NCI-H82 treated with DMSO at 0.1 percent for 48 hours (cell line): ENCODE measurements around the gene NUDT6.

Source experiments
- DNase-seq: peaks from one replicate; lab custom pipeline; 2025; ENCODE audit not compliant: unreplicated experiment; lab: John Stamatoyannopoulos, UW

Gene NUDT6

DNA sequence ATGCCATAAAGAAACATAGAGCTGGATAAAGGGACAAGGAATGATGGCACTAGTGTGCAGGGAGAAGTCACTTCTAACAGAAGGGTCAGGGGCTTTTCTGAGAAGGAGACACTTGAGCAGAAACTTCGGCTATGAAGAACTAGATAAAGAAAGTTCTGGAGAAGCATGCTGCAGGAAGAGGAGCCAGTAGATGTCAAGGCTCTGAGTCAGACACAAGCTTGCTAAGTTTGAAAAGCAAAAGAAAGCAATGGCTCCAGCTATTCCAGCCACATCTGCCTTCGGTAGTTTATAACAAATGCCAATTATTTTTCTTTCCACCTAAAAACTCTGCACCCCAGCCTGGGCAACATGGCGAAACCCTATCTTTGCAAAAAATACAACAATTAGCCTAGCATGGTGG, 7.5 kb downstream of the NUDT6 start:
- no peak for DNase-seq

DNA sequence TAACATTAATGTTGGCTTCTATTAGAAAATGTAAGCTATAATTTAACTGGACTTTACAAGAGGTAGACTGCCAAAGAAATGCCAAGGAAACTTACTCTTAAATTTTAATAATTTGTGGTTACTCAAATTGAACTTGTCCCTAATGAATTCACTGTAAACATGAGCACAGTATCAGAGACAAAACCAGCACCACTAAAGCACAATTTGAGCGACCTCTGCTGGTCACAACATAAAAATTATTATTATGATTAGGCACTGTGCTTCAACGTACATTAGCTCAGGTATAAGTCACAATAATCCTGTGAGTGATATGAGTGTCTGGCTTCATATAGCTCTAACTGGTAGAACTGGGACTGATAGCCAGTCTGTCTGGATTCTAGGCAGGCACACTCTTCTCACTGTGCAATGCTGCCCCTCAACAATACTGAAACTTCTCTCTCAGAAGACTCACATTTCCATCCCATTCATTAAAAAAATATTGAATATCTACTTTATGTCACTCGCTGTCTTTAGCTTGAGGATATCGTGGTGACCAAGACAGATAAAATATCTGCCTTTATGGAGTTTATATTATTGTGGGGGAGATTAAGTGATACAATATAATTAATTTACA, 8.0 kb downstream of the NUDT6 start:
- no peak for DNase-seq

- DNase-seq, result no peak
Observed at GRCh38 chr4:122912810-122913575, 9.4 kb downstream of the NUDT6 start.

DNA sequence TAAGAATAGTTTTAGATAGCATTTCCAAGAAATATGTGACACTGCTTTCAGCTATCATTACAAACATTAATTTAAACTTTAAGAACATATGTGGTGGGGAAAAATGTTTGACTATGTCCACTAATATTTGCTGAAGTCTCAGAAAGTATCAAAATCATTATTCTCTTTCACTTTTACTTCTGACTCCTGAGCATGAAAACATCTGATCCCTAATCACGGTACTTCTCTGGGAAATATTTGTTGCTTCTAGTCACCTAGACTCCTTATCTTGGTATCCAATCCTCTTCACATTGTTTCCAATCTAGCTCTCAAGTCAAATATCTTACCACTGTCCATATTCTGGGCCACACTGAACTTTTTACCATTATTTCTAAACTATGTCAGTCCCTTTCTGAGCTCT, 10.8 kb downstream of the NUDT6 start:
- no peak for DNase-seq

DNA sequence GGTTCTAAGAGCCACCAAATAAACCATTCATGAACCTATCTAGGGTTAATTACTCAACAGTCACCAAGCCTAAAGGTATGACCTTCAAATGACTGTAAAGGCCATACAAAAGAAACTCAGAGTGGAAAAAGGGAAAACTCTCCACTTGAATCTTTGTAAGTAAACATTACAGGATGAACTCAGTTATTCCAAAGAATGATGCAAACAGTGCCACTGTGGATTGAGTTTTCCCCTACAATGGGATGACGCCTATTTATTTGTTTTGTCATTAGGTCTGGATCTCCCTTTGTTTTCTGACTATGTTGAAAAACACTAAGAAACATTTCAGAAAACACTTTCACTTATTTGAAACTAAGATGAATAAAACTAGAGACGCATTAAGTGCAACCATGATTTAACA, 12.7 kb downstream of the NUDT6 start:
- no peak for DNase-seq

GRCh38 chr4:122908223-122908622, 14.2 kb downstream of the NUDT6 start:
- DNase-seq, result no peak

- DNase-seq, result no peak
Observed at GRCh38 chr4:122906859-122907305, 15.5 kb downstream of the NUDT6 start.

DNA sequence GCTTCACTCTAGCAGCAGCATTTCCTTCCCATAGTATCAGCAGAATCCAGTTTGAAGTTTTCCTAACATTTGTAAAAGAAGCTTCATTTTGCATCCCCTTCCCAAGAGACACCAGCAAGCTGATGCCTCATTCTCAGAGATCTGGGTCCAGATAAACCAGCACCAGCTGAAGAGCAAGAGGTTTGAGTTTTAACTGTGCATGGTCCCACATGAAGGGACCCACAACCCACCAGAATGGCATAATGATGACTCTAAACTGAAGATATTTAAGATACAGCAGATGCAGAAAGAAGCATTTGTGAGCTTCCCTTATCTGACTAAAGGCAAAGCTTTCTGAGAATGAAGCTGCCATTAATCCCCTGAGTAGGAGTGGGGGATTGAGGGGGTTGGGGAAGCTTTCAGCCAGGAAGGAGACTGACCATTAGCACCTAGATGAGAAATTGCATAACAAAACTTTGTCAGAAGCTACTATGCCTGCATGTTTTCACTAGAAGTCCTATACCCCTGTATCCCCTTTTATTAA, 18.6 kb downstream of the NUDT6 start:
- no peak for DNase-seq

GRCh38 chr4:122901247-122902010, 21.0 kb downstream of the NUDT6 start:
- no peak for DNase-seq

- no peak for DNase-seq
Observed at GRCh38 chr4:122900314-122900713, 22.1 kb downstream of the NUDT6 start.

GRCh38 chr4:122899682-122900081, 22.7 kb downstream of the NUDT6 start:
- no peak for DNase-seq

- no peak for DNase-seq
Observed at GRCh38 chr4:122898370-122899150, 23.8 kb downstream of the NUDT6 start.

GRCh38 chr4:122896270-122896669, 26.1 kb downstream of the NUDT6 start:
- DNase-seq, result no peak

DNA sequence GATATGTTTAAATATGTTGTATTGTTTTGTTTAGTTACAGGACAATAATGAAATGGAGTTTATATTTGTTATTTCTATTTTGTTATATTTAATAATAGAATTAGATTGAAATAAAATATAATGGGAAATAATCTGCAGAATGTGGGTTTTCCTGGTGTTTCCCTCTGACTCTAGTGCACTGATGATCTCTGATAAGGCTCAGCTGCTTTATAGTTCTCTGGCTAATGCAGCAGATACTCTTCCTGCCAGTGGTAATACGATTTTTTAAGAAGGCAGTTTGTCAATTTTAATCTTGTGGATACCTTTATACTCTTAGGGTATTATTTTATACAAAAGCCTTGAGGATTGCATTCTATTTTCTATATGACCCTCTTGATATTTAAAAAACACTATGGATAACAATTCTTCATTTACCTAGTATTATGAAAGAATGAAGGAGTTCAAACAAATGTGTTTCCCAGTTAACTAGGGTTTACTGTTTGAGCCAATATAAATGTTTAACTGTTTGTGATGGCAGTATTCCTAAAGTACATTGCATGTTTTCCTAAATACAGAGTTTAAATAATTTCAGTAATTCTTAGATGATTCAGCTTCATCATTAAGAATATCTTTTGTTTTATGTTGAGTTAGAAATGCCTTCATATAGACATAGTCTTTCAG, 26.9 kb downstream of the NUDT6 start:
- DNase-seq, result no peak

GRCh38 chr4:122894827-122895226, 27.6 kb downstream of the NUDT6 start:
- DNase-seq, result no peak

DNA sequence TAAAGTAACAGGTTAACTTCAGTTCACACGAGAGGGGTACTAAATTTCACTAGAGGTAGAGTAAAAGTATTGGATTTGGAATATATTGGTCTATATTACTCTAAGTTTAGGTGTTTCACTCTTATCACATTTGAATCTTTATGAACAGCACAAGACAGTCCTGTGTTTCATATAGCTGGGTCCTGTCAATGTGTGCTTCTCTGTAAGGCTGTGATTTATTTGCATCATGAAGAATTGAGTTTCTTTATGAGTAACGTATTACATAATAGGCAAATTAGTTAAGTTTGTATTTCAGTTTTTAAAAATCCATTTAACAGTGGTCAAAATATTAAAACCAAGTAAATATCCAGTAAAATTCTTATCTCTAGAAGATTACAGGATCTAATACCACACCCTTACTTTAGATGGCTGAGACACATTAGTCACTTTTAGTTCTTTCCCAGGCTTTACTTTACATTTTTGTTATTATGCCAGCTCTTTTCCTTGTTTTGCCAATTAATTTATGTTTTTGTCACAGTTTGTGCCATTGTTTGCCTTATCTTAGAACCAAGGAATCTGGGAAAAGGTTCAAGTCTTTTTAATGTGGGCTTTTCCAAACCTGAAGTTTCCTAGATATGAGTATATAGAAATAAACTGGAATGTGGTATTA, 32.1 kb downstream of the NUDT6 start:
- DNase-seq, result no peak

DNA sequence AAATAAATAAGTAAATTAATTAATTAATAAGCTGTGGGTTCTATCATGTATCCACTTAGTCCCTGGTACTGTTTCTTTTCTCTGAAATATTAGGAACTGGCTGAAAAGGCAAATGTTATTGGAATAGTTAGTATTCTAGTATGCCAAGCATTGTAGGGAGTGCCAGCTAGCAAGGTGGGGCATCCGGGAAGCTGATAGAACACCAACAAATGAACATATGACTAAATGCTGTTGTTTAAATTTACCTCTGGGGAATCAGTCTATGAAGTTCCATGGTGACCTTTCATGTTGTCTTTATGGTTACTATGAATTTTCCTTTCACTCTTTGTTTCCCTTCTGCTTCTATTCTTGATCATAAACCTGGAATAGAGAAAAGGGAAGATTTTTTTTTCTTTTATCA, 32.7 kb downstream of the NUDT6 start:
- DNase-seq, result no peak

- no peak for DNase-seq
Observed at GRCh38 chr4:122884499-122884898, 37.9 kb downstream of the NUDT6 start.

GRCh38 chr4:122882857-122883735, 39.3 kb downstream of the NUDT6 start:
- DNase-seq, result no peak
